GM12873 (cell line): ENCODE data around the gene WDFY3.

Experiments used
- CTCF ChIP-seq: IDR thresholded peaks from 2 replicates; pipeline ENCODE4 v1.5.1; 2012; ENCODE audit warnings: low read depth, mild to moderate bottlenecking, moderate library complexity, low read length, control low read depth; ENCODE audit not compliant: insufficient read depth; ENCODE audit errors: missing control alignments

Gene WDFY3

GRCh38 chr4:84912741-84913140 lies 53.7 kb downstream of the WDFY3 start:
- no peak for TF ChIP-seq CTCF

- no peak for TF ChIP-seq CTCF
Measured at GRCh38 chr4:84908876-84909275, 57.6 kb downstream of the WDFY3 start.

- TF ChIP-seq CTCF = no peak
Measured at GRCh38 chr4:84907145-84907544, 59.3 kb downstream of the WDFY3 start.

- TF ChIP-seq CTCF = no peak
Measured at GRCh38 chr4:84905646-84906045, 60.8 kb downstream of the WDFY3 start.

- TF ChIP-seq CTCF = no peak
Measured at GRCh38 chr4:84901740-84902281, 64.7 kb downstream of the WDFY3 start.

GRCh38 chr4:84901173-84901572 lies 65.3 kb downstream of the WDFY3 start:
- no peak for TF ChIP-seq CTCF

- no peak for TF ChIP-seq CTCF
Measured at GRCh38 chr4:84899616-84900015, 66.9 kb downstream of the WDFY3 start.
